ENCODE measurements around the gene TBCC. TPM values are rescaled to one million over a fixed set of nuclear protein-coding genes. Genes with fewer than 3 reads are reported as not detected.
"Not testable (repeated sequence)": the region's sequence is repeated elsewhere in the genome, so short reads cannot be mapped to it uniquely, and the experiment has no call there.

TBCC gene
- total RNA-seq, 1 donor from 2014 or later = 17.8 TPM

- DNase-seq = no peak
- Histone ChIP-seq H3K27me3 (no peaks in the 10 kb centered on the region), H3K4me3 (no peak overlapping the region), H3K27ac (no peak overlapping the region), H3K4me1 (no peaks in the 10 kb centered on the region), H3K36me3 (no peaks in the 10 kb centered on the region), H3K9me3 (no peaks in the 10 kb centered on the region)
- TF ChIP-seq CTCF (IDR thresholded peaks at IDR 0.05) = no peak
- no peak for ATAC-seq
- intact Hi-C loops (cut with DNase I) = no loop called here
These were observed 38.3 kb downstream of the TBCC start for GRCh38 chr6:42707595-42707994.

GRCh38 chr6:42704937-42705374 is 40.9 kb downstream of the TBCC start:
- H3K4me1 ChIP-seq = no peaks in the 10 kb centered on the region
- no peaks in the 10 kb centered on the region for H3K27me3 ChIP-seq
- no peaks in the 10 kb centered on the region for H3K36me3 ChIP-seq
- no peak overlapping the region for H3K4me3 ChIP-seq
- no peaks in the 10 kb centered on the region for H3K9me3 ChIP-seq
- intact Hi-C loops (cut with DNase I) = no loop called here
- H3K27ac ChIP-seq = no peak overlapping the region
- TF ChIP-seq CTCF (IDR thresholded peaks at IDR 0.05) = no peak
- ATAC-seq (no peak), DNase-seq (no peak)

GRCh38 chr6:42704251-42704936 is 41.5 kb downstream of the TBCC start:
- no peak for TF ChIP-seq CTCF (IDR thresholded peaks at IDR 0.05)
- intact Hi-C loops (cut with DNase I) = no loop called here
- H3K9me3 ChIP-seq = no peaks in the 10 kb centered on the region
- ATAC-seq (peak; percentile 33), DNase-seq (no peak)
- no peak overlapping the region for H3K27ac ChIP-seq
- no peaks in the 10 kb centered on the region for H3K27me3 ChIP-seq
- H3K4me1 ChIP-seq = no peaks in the 10 kb centered on the region
- no peak overlapping the region for H3K4me3 ChIP-seq
- no peaks in the 10 kb centered on the region for H3K36me3 ChIP-seq

GRCh38 chr6:42702786-42703185 is 43.1 kb downstream of the TBCC start:
- H3K27me3 ChIP-seq; H3K4me1 ChIP-seq; H3K9me3 ChIP-seq; H3K4me3 ChIP-seq; ATAC-seq; DNase-seq; H3K36me3 ChIP-seq; H3K27ac ChIP-seq; intact Hi-C loops (cut with DNase I): not testable (repeated sequence)

- Histone ChIP-seq H3K27ac (no peak overlapping the region), H3K9me3 (no peaks in the 10 kb centered on the region), H3K4me1 (no peaks in the 10 kb centered on the region), H3K4me3 (no peak overlapping the region), H3K27me3 (no peaks in the 10 kb centered on the region), H3K36me3 (no peaks in the 10 kb centered on the region)
- ATAC-seq (no peak), DNase-seq (no peak)
- intact Hi-C loops (cut with DNase I) = no loop called here
- TF ChIP-seq CTCF (IDR thresholded peaks at IDR 0.05) = no peak
These were observed 43.7 kb downstream of the TBCC start for GRCh38 chr6:42702200-42702599.

- no peak overlapping the region for H3K4me3 ChIP-seq
- H3K36me3 ChIP-seq = peaks cover 20% of the 10 kb centered on the region
- H3K4me1 ChIP-seq = peaks cover 6% of the 10 kb centered on the region
- H3K27ac ChIP-seq = no peak overlapping the region
- intact Hi-C loops (cut with DNase I) = no loop called here
- H3K27me3 ChIP-seq = no peaks in the 10 kb centered on the region
- no peak for DNase-seq
- no peaks in the 10 kb centered on the region for H3K9me3 ChIP-seq
- no peak for ATAC-seq
- no peak for TF ChIP-seq CTCF (IDR thresholded peaks at IDR 0.05)
These were observed 47.7 kb downstream of the TBCC start for GRCh38 chr6:42698217-42698616.

Measured in upper lobe of right lung (tissue), 1 donor.